Fibroblast of skin of scalp (primary cell): ENCODE results near the gene ADGRD1.

Experiments used
- DNase-seq: peaks from one replicate; pipeline ENCODE4 v3.0.0-alpha.2; 2013

The ADGRD1 gene

DNA sequence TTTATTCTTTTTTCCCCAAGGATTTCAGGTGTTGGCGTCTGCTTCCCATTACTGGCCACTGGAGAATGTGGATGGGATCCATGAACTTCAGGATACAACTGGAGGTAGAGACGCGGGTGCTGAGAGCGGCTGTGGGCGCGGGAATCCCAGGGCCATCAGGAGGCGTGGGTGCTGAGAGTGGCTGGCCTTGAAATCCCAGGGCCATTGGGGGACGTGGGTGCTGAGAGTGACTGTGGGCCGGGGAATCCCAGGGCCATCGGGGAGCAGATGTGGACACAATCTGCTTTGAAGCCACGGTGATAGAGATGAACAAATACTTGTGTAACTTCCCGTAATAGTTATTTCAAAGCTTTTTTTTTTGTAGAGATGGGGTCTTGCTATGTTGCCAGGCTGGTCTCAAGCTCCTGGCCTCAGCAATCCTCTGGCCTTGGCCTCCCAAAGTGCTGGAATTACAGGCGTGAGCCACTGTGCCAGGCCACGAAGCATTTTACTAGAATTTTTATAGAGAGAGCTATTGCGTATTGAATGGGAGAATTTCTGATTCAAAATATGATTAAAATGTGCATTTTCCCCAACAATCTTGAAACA is 12.8 kb downstream of the ADGRD1 start:
- DNase-seq = no peak

GRCh38 chr12:130967636-130968035 is 13.9 kb downstream of the ADGRD1 start:
- DNase-seq = no peak

DNA sequence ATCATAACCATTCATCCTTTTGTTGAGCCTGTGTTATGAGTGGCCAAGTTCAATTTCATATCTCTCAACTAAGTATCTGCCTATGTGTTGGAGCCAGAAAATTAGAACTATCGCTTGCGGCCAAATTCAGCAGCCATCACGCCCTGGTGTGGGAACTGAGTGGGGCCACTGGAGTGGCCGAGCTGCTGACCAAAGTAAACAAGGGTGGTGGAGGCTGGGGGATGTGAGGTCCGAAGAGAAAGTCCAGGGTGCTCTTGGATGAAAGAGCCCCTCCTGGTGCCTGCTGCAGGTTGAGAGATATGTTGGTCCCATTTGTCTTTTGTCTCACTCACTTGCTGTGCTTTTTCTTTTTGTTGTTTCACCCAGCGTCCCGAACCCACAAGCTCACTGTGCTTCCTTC is 14.9 kb downstream of the ADGRD1 start:
- DNase-seq = no peak

DNA sequence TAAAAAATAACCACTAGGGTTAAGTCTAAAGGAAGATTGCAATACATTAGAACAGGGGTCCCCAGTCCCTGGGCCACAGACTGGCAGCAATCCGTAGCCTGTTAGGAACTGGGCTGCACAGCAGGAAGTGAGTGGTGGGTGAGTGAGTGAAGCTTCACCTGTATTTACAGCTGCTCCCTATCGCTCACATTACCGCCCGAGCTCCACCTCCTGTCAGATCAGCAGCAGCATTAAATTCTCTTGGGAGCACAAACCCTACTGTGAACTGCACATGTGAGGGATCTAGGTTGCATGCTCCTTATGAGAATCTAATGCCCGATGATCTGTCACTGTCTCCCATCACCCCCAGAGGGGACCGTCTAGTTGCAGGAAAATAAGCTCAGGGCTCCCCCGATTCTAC is 15.5 kb downstream of the ADGRD1 start:
- no peak for DNase-seq

DNA sequence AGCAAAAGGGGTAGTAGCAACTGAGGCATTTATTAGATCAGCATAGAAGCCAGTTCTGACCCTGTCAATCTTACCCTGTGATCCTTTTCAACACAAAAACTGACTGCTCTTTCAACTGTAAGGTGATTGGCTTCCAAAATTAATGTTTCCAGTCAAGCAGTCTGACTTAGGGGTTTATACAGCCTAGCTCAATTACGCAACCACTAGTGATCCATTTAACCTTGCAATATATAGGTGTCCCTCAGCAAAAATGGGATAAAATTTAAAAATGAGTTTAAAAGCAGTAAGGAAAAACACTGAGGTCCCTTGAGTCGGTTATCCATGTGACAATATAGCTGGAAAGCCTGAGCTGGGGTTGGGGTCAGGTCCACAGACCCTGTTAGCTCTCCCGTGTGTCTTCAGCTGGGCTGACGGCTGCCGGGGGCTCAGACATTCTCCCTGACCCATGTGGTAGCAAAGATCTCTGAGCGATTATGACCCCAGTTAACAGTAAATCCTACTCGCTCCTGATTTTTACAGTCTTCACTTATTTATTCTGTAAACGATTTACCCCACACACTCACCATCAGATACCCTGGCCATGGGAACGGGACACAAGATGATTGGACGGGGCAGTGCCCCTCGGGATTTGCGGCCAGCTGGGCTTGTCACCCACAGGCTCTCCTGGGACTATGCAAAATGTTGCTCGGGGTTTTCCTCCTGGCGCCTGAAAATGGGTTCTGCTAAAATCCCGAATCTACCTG is 16.6 kb downstream of the ADGRD1 start:
- no peak for DNase-seq

DNA sequence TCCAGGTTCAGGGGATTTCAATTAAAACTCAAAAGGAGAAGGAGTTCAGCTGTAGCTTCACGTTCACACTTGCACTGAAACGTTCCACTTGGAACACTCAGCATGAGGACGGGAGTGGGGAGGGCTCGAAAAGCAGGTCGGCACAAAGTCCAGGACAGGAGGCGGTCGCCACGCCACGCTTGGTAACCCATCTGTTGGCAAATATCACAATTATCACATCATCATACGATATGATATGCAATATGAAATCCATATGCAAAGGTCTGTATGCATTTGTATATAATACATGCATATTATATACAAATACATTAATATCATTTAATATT is 17.2 kb downstream of the ADGRD1 start:
- no peak for DNase-seq

DNA sequence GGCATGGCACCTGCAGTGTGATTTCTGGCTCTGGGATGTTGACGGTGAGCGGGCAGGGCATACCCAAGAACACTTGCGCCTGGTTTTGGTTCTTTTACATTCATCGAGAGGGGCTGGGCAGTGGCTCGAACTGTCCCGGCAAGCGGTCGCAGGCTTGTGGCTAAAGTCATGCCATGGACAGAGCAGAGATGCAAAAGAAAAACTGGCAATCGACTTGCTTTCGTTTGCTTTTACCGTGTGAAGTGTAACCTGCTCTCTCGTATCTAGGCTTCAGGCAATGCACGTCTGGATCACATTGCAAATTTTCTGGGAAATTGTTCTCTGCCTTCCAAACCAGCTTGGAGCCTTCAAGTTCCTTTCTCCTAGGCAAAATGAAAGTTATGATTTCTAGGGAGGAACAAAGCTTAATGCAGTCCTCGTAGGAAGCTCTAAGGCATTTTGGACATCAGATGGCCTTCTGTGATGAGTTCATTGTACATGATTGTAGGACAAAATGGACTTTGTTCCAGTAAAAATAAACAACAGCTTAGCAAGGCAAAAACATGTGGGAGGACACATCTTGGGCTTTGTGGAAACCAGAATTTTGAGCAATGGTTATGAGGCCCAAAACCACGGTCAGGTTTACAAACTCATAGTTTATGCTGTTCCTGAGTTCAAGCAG is 18.3 kb downstream of the ADGRD1 start:
- no peak for DNase-seq

DNA sequence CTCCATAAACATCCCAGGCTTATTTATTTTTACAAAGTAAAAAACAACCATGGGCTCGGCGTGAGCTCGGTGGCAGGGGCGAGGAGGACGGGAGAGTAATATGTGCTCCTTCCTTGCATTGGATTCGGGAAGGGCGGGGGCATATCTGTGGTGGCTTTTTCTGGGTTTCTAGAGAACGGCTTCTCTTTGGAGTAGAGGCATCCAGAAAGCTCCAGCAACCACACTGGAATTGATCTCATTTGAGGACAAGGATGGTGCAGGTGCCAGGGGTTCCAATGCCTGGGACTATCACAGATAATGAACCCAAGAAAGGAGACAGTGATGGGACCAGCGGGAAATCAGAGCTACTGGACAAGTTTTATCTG is 18.9 kb downstream of the ADGRD1 start:
- DNase-seq = no peak

- no peak for DNase-seq
Observed at GRCh38 chr12:130973109-130973508, 19.4 kb downstream of the ADGRD1 start.

DNA sequence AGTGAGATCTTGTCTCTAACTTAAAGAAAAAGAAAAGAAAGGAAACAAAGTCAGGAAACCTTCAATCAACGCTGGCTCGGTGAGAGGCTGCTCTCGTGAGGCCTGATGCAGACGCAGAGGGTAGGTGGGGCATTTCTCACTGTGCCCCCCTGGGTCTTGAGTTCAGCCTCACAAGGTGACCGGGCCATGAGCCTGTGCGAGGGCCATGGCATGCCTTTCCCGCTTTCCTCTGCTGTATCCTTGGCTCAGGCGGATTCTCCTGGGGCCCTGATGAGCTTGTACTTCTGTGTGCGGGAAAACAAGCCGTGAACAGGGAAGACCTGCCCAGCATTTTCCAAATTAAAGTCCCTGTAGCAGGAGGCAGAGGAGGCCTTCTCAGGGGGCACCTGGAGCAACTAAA is 20.2 kb downstream of the ADGRD1 start:
- DNase-seq = no peak

DNA sequence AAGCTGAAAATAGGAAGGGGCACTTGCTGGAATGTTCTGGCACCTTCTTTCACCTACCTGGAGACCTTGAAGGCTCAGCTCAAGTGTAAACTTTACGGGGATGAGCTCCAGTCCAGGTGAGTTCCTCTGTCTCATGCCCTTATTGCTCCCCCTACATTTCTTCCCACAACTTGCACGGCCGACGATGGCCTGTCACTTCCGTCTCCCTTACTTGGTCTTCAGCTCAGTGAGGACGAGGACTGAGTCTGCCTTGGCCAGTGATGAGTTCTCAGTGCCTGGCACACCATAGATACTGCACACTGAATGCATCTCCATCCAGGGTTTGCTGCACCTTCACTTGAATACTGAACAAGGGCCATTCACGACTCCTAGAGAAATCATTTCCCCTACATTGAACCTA is 21.4 kb downstream of the ADGRD1 start:
- no peak for DNase-seq

DNA sequence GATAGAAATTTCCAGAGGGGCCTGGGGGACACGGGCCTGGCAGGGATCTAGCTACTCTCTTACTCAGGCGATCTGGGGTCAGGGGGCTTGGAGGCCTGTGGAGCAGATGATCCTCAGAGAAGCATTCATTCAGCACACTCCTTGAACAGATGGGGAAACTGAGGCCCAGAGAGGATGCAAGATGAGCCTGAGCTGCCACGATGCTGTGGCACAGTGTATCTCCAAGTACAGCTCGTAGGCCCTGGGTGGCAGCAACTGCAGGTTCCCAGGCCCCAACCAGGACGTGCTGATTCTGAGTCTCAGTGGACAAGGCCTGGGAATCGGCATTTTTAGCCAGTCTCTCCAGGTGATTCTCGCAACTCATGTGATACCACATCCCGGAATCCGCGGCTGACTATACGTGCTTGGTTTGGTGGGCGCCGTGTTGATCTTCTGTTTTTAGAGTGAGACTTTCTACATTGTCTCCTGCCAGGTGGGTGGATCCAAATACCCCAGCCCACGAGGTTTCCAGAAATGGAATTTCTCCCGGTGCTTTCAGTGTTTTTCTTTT is 22.5 kb downstream of the ADGRD1 start:
- no peak for DNase-seq

- no peak for DNase-seq
Observed at GRCh38 chr12:130977046-130977742, 23.5 kb downstream of the ADGRD1 start.

GRCh38 chr12:130977743-130978095 is 24.0 kb downstream of the ADGRD1 start:
- DNase-seq = no peak

GRCh38 chr12:130978785-130979184 is 25.1 kb downstream of the ADGRD1 start:
- no peak for DNase-seq

- DNase-seq = no peak
Observed at GRCh38 chr12:130981074-130981742, 27.5 kb downstream of the ADGRD1 start.

- DNase-seq = no peak
Observed at GRCh38 chr12:130981911-130982310, 28.2 kb downstream of the ADGRD1 start.

- DNase-seq = no peak
Observed at GRCh38 chr12:130982565-130983225, 29.0 kb downstream of the ADGRD1 start.

DNA sequence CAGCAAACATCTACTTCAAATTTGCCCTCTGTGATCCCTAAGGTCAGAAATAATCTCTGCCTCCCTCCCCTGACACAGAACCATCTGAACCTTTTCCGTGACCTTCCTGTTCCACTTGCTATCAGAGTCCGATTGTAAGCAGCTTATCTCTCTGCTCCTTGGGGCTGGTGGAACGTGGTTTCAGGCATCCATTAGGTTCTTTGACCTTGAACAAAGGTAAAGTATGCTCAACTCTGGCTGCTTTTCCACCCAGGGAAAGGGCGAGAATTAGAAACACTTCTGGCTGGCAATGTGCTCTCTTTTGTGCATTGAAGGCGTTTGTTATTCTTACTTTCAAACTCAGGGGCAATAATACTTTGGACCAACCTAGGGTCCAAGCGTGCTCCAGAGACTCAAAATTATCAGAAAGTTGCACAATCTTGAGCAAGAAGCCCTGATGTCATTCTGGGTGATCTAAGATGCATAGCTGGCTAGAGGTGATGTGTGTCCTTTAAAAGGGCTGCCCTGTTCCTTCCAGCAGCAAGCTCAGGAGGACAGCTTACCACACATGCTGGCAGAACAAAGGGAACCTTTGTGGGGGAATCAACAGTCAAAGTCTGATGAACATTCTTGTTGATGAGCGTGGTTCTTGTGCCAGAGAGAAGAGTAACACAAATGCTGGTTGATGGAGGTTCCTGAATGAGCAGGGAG is 29.8 kb downstream of the ADGRD1 start:
- DNase-seq = no peak

DNA sequence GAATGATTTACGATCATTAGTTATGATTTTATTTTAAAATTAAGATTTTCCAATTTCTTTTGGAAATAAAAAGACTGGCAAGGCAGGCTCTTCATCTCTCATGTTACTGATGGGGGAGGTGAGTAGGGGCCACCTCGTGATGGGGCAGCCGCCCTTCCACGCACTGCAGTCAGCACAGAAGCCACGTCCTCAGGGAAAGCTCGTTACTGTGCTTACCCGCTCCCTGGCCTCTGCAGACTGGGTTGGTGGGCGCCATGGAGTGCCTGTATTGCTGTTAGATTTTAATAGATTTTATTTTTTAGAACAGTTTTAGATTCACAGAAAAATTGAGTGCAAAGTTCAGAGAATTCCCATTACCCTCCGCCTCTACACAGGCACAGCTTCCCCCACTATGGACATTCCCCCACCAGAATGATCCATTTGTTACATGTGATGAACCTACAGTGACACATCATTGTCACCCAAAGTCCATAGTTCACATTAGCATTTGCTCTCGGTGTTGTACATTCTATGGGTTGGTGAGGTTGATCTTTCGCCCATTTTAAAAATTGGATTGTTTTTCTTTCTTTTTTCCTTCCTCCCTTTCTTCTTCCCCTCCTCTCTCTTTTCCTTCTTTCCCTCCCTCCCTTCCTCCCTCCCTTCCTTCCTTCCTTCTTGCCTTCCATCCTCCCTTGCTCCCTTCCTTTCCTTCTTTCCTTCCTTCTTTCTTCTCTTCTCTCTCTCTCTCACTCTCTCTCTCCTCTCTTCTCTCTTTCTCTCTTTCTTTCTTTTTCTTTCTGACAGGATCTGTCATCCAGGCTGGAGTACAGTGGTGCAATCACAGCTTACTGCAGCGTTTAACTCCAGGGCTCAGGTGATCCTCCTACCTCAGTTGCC is 30.7 kb downstream of the ADGRD1 start:
- no peak for DNase-seq
